GM23338 (cell line): Measurements from ENCODE around the gene NUP153. TPM values are rescaled to one million over a fixed set of nuclear protein-coding genes. Genes with fewer than 3 reads are reported as not detected.
"Not testable (repeated sequence)": the region's sequence is repeated elsewhere in the genome, so short reads cannot be mapped to it uniquely, and the experiment has no call there.

Experiments
- ATAC-seq: fragments of 200-7000 bp; cut with Tn5 transposase; 3 replicates; pipeline ENCODE4 v1.9.1; 2020
- DNase-seq: peaks from one replicate; pipeline ENCODE4 v3.0.0-alpha.2; 2015; ENCODE audit warnings: low spot score
- H2AFZ ChIP-seq: fragments of 200-600 bp; sonication (generic); 2 replicates; pipeline ENCODE4 v1.8.0; 2016; ENCODE audit warnings: antibody characterized with exemption, mild to moderate bottlenecking, moderate library complexity
- H3F3A ChIP-seq: fragments of 200-600 bp; sonication (generic); replicated peaks from 2 replicates; pipeline ENCODE4 v1.8.0; 2017; ENCODE audit warnings: antibody characterized with exemption, mixed run types, low read depth
- H3K27ac ChIP-seq: fragments of 200-600 bp; sonication (generic); 2 replicates; pipeline ENCODE4 v1.6.1; 2016; ENCODE audit warnings: low read depth
- H3K27me3 ChIP-seq: fragments of 200-600 bp; sonication (generic); 2 replicates; pipeline ENCODE4 v1.8.0; 2016; ENCODE audit warnings: mild to moderate bottlenecking, mixed run types, moderate library complexity; ENCODE audit not compliant: insufficient read depth
- H3K36me3 ChIP-seq: fragments of 200-600 bp; sonication (generic); 2 replicates; pipeline ENCODE4 v1.8.0; 2016; ENCODE audit warnings: mild to moderate bottlenecking; ENCODE audit not compliant: insufficient read depth
- H3K4me1 ChIP-seq: fragments of 200-600 bp; sonication (generic); 2 replicates; pipeline ENCODE4 v1.8.0; 2016; ENCODE audit warnings: mild to moderate bottlenecking, moderate library complexity; ENCODE audit not compliant: insufficient read depth
- H3K4me2 ChIP-seq: fragments of 200-600 bp; sonication (generic); 2 replicates; pipeline ENCODE4 v1.7.1; 2017; ENCODE audit warnings: mixed run types
- H3K4me3 ChIP-seq: fragments of 200-600 bp; sonication (generic); 2 replicates; pipeline ENCODE4 v1.6.1; 2016; ENCODE audit warnings: mixed run types
- H3K79me2 ChIP-seq: fragments of 200-600 bp; sonication (generic); replicated peaks from 2 replicates; pipeline ENCODE4 v1.8.0; 2017; ENCODE audit warnings: mild to moderate bottlenecking; ENCODE audit not compliant: insufficient read depth
- H3K9me2 ChIP-seq: fragments of 200-600 bp; sonication (generic); 2 replicates; pipeline ENCODE4 v1.8.0; 2017; ENCODE audit not compliant: insufficient read depth
- H4K20me1 ChIP-seq: fragments of 200-600 bp; sonication (generic); replicated peaks from 2 replicates; pipeline ENCODE4 v1.8.0; 2017; ENCODE audit warnings: mild to moderate bottlenecking; ENCODE audit not compliant: insufficient read depth
- H3K27ac Mint-ChIP-seq: 2 replicates; pipeline ENCODE4 v1.8.0; 2020; ENCODE audit warnings: inconsistent platforms, mild to moderate bottlenecking, moderate library complexity, mixed read lengths
- H3K27me3 Mint-ChIP-seq: 3 replicates; pipeline ENCODE4 v1.8.0; 2022; ENCODE audit warnings: low read depth, mild to moderate bottlenecking, moderate library complexity, mixed read lengths, inconsistent platforms; ENCODE audit not compliant: insufficient read depth, poor library complexity
- H3K36me3 Mint-ChIP-seq: 3 replicates; pipeline ENCODE4 v1.8.0; 2021; ENCODE audit warnings: low read depth, mild to moderate bottlenecking, inconsistent platforms, moderate library complexity, mixed read lengths
- H3K4me1 Mint-ChIP-seq: 3 replicates; pipeline ENCODE4 v1.8.0; 2020; ENCODE audit warnings: mild to moderate bottlenecking, inconsistent platforms, mixed read lengths
- H3K4me3 Mint-ChIP-seq: 3 replicates; pipeline ENCODE4 v1.8.0; 2021; ENCODE audit warnings: moderate library complexity, mild to moderate bottlenecking, inconsistent platforms, mixed read lengths
- H3K9me3 Mint-ChIP-seq: 3 replicates; pipeline ENCODE4 v1.8.0; 2020; ENCODE audit warnings: moderate library complexity, mild to moderate bottlenecking, inconsistent platforms, mixed read lengths
- CREB1 ChIP-seq: fragments of 250-450 bp; sonication (Bioruptor Pico); IDR thresholded peaks from 2 replicates; pipeline ENCODE4 v1.5.0; 2020; ENCODE audit warnings: low read depth, mild to moderate bottlenecking, moderate library complexity
- CTCF ChIP-seq, 2 experiments: fragments of 200-600 bp in 1 of 2; sonication (generic) in 1 of 2; conservative IDR thresholded peaks; 2 replicates each; pipeline versions ENCODE4 v1.5.1 to v1.6.1; 2016 to 2017; ENCODE audit warnings: antibody characterized with exemption in 2 of 2, low read depth in 2 of 2, mild to moderate bottlenecking in 2 of 2, moderate library complexity in 1 of 2
- ETS1 ChIP-seq: IDR thresholded peaks from 2 replicates; pipeline ENCODE4 v1.6.1; 2016; ENCODE audit warnings: antibody characterized with exemption
- NANOG ChIP-seq: IDR thresholded peaks from 2 replicates; pipeline ENCODE4 v1.6.1; 2016; ENCODE audit warnings: antibody characterized with exemption, borderline replicate concordance
- POLR2AphosphoS5 ChIP-seq: IDR thresholded peaks from 2 replicates; pipeline ENCODE4 v1.6.1; 2016; ENCODE audit warnings: antibody characterized with exemption, low read depth
- REST ChIP-seq: IDR thresholded peaks from one replicate; pipeline ENCODE4 v1.6.1; 2018; ENCODE audit warnings: antibody characterized with exemption; ENCODE audit not compliant: unreplicated experiment
- STAT1 ChIP-seq: IDR thresholded peaks from one replicate; pipeline ENCODE4 v1.6.1; 2016; ENCODE audit warnings: antibody characterized with exemption; ENCODE audit not compliant: unreplicated experiment
- ZNF331 ChIP-seq: fragments of 250-450 bp; sonication (Bioruptor Pico); IDR thresholded peaks from 2 replicates; pipeline ENCODE4 v1.5.0; 2020; ENCODE audit warnings: low read depth, mild to moderate bottlenecking, moderate library complexity
- ZNF462 ChIP-seq: fragments of 250-450 bp; sonication (Bioruptor Pico); IDR thresholded peaks from 2 replicates; pipeline ENCODE4 v1.5.0; 2020; ENCODE audit warnings: mild to moderate bottlenecking, moderate library complexity
- polyA plus RNA-seq: library from polyadenylated mRNA; unstranded; fragments of >200 nt; fragmentation: Nextera tagmentation; extraction: Ambion mirVana; gene quantifications from 2 replicates; pipeline ENCODE4 v1.2.1, GENCODE V29; 2016
- total RNA-seq: library from RNA; depleted of rRNA; stranded (reverse); fragments of >200 nt; shearing (Covaris generic); gene quantifications from 2 replicates; pipeline ENCODE4 v1.2.3, GENCODE V29; 2014

The NUP153 gene
- total and polyA plus RNA-seq, 2 experiments from 2014 or later: 23.8 to 88.4 TPM

- H3K27me3 ChIP-seq, H3K4me1 Mint-ChIP-seq, H2AFZ ChIP-seq, H3K4me1 ChIP-seq, H3F3A ChIP-seq, H3K27ac Mint-ChIP-seq, H4K20me1 ChIP-seq, H3K4me3 Mint-ChIP-seq, H3K27me3 Mint-ChIP-seq, DNase-seq, H3K4me2 ChIP-seq, H3K27ac ChIP-seq, ATAC-seq, H3K79me2 ChIP-seq, H3K36me3 ChIP-seq, H3K9me2 ChIP-seq, H3K4me3 ChIP-seq: not testable (repeated sequence)
- Mint-ChIP-seq H3K9me3 (peaks cover 47% of the 10 kb centered on the region), H3K36me3 (peaks cover 14% of the 10 kb centered on the region; the same call in 2 of the 3 replicates)
Observed at GRCh38 chr6:17735311-17735710, 28.6 kb upstream of the NUP153 start.

GRCh38 chr6:17730078-17730704 lies 23.5 kb upstream of the NUP153 start:
- Mint-ChIP-seq H3K36me3 (peaks cover 3% of the 10 kb centered on the region; the same call in 2 of the 3 replicates), H3K4me1 (peaks cover 1% of the 10 kb centered on the region; the same call in 2 of the 3 replicates), H3K4me3 (no peak overlapping the region), H3K9me3 (peaks cover 18% of the 10 kb centered on the region), H3K27ac (no peak overlapping the region), H3K27me3 (no peaks in the 10 kb centered on the region)
- Histone ChIP-seq H3K79me2 (no peaks in the 10 kb centered on the region), H3K36me3 (no peaks in the 10 kb centered on the region), H3K27me3 (no peaks in the 10 kb centered on the region), H3F3A (no peaks in the 10 kb centered on the region), H3K4me3 (no peak overlapping the region), H4K20me1 (no peaks in the 10 kb centered on the region), H3K4me1 (no peaks in the 10 kb centered on the region), H2AFZ (peak overlapping the region; percentile 43; the same call in 1 of the 2 replicates), H3K27ac (no peak overlapping the region), H3K9me2 (no peaks in the 10 kb centered on the region), H3K4me2 (no peak overlapping the region)
- ATAC-seq (no peak), DNase-seq (no peak)
- TF ChIP-seq REST (no peak), STAT1 (no peak), CTCF (conservative IDR thresholded peaks at IDR 0.05; ENCODE audit: low read depth in 2 of 2) (no peak), ZNF331 (CRISPR knock-in tag) (no peak), CREB1 (no peak), POLR2AphosphoS5 (no peak), NANOG (no peak), ETS1 (no peak), ZNF462 (CRISPR knock-in tag) (no peak)
